GM12878 (cell line): ENCODE results near the gene C11orf42. TPM values are rescaled to one million over a fixed set of nuclear protein-coding genes. Genes with fewer than 3 reads are reported as not detected.
A peak's percentile ranks its signal among the peaks of the same experiment; 100 is the strongest.

Source experiments
- ATF2 ChIP-seq: IDR thresholded peaks from 2 replicates; pipeline ENCODE4 v1.6.1; 2012; ENCODE audit warnings: low read length, inconsistent platforms
- BMI1 ChIP-seq: fragments of 450-650 bp; IDR thresholded peaks from 2 replicates; pipeline ENCODE4 v1.6.1; 2016; ENCODE audit warnings: mild to moderate bottlenecking, moderate library complexity, borderline replicate concordance
- BRCA1 ChIP-seq: IDR thresholded peaks from 2 replicates; pipeline ENCODE4 v1.6.1; 2011; ENCODE audit warnings: low read depth, low read length, improper control_type of control experiment
- CBFB ChIP-seq: IDR thresholded peaks from 2 replicates; pipeline ENCODE4 v1.6.1; 2016; ENCODE audit warnings: antibody characterized with exemption, low read depth
- FOS ChIP-seq: IDR thresholded peaks from 3 replicates; pipeline ENCODE4 v1.6.1; 2011; ENCODE audit warnings: borderline replicate concordance; ENCODE audit not compliant: insufficient read length; ENCODE audit errors: extremely low read depth
- HCFC1 ChIP-seq: fragments of 150-350 bp; IDR thresholded peaks from 2 replicates; pipeline ENCODE4 v1.6.1; 2014; ENCODE audit warnings: low read length
- JUNB ChIP-seq: IDR thresholded peaks from 2 replicates; pipeline ENCODE4 v1.6.1; 2016; ENCODE audit warnings: antibody characterized with exemption, mild to moderate bottlenecking
- MEF2A ChIP-seq: IDR thresholded peaks from 2 replicates; pipeline ENCODE4 v1.6.1; 2011; ENCODE audit warnings: low read depth, mild to moderate bottlenecking, low read length, moderate library complexity; ENCODE audit not compliant: insufficient read depth
- MTA2 ChIP-seq: fragments of 450-650 bp; IDR thresholded peaks from 2 replicates; pipeline ENCODE4 v1.6.1; 2016; ENCODE audit warnings: low read depth, mild to moderate bottlenecking, moderate library complexity
- MYB ChIP-seq: fragments of 150-350 bp; IDR thresholded peaks from 2 replicates; pipeline ENCODE4 v1.6.1; 2014; ENCODE audit warnings: mild to moderate bottlenecking, low read depth, low read length, borderline replicate concordance
- NBN ChIP-seq: fragments of 450-650 bp; IDR thresholded peaks from 2 replicates; pipeline ENCODE4 v1.6.1; 2016
- POLR2A ChIP-seq: IDR thresholded peaks from 2 replicates; pipeline ENCODE4 v1.6.1; 2011; ENCODE audit warnings: low read depth, mild to moderate bottlenecking, low read length
- RB1 ChIP-seq: fragments of 450-650 bp; formaldehyde crosslinking; IDR thresholded peaks from 2 replicates; pipeline ENCODE4 v1.6.1; 2017; ENCODE audit warnings: mild to moderate bottlenecking, borderline replicate concordance
- RCOR1 ChIP-seq: conservative IDR thresholded peaks from 2 replicates; pipeline ENCODE4 v1.6.1; 2012; ENCODE audit warnings: low read depth, low read length, improper control_type of control experiment
- SPI1 ChIP-seq: IDR thresholded peaks from 2 replicates; pipeline ENCODE4 v1.6.1; 2011; ENCODE audit warnings: low read depth, mild to moderate bottlenecking, low read length, moderate library complexity, borderline replicate concordance; ENCODE audit not compliant: insufficient read depth
- STAT3 ChIP-seq: IDR thresholded peaks from 2 replicates; pipeline ENCODE4 v1.6.1; 2011; ENCODE audit warnings: low read depth, low read length, improper control_type of control experiment
- SUPT20H ChIP-seq: IDR thresholded peaks from 2 replicates; pipeline ENCODE4 v1.6.1; 2011; ENCODE audit warnings: low read depth, mild to moderate bottlenecking, low read length, moderate library complexity, borderline replicate concordance; ENCODE audit not compliant: control insufficient read depth
- TCF7 ChIP-seq: IDR thresholded peaks from 2 replicates; pipeline ENCODE4 v1.6.1; 2014; ENCODE audit warnings: antibody characterized with exemption, borderline replicate concordance
- ZBED1 ChIP-seq: IDR thresholded peaks from 2 replicates; pipeline ENCODE4 v1.6.1; 2016; ENCODE audit warnings: borderline replicate concordance
- ZBTB40 ChIP-seq: fragments of 450-650 bp; IDR thresholded peaks from 2 replicates; pipeline ENCODE4 v1.6.1; 2016; ENCODE audit warnings: mild to moderate bottlenecking, moderate library complexity, borderline replicate concordance
- polyA plus RNA-seq, 11 experiments: library from polyadenylated mRNA; depleted of rRNA in 4 of 11; unstranded in 6 of 11; stranded (reverse) in 5 of 11; fragments of >200 nt; fragmentation: Nextera tagmentation in 4 of 11; fragmentation: Illumina TruSeq in 1 of 11; extraction: Ambion mirVana in 4 of 11; extraction: Trizol in 1 of 11; gene quantifications; 1 replicate in 1 of 11; 2 replicates in 10 of 11; pipeline versions ENCODE4 v1.2.1 to v1.2.3, GENCODE V29; 2011 to 2016; ENCODE audit warnings: inconsistent platforms in 2 of 11, missing spikeins in 2 of 11, low read depth in 1 of 11
- total RNA-seq, 4 experiments: library from RNA; depleted of rRNA in 3 of 4; stranded (reverse); fragments of >200 nt in 3 of 4; fragmentation: Illumina TruSeq in 1 of 4; extraction: Trizol in 1 of 4; gene quantifications; 2 replicates each; pipeline versions ENCODE4 v1.2.1 to v1.2.3, GENCODE V29; 2013 to 2021
- TF ChIP-seq, protein P1 (sequence below): IDR thresholded peaks from 2 replicates; pipeline ENCODE4 v1.6.1; 2012; ENCODE audit warnings: low read depth, low read length, improper control_type of control experiment
- TF ChIP-seq, protein P2 (sequence below): fragments of 450-650 bp; IDR thresholded peaks from 2 replicates; pipeline ENCODE4 v1.6.1; 2017; ENCODE audit warnings: mild to moderate bottlenecking, moderate library complexity

C11orf42 gene
- total and polyA plus RNA-seq, 10 of the 15 experiments (the other 5 are each of a cell fraction or from before 2014, with no cell fraction given), result 0.19 TPM; not detected in 9

GRCh38 chr11:6234387-6235107 lies 29.2 kb downstream of the C11orf42 start, which contains the start of gene FHIP1B (continued):
- no peak for TF ChIP-seq ATF2
- TF ChIP-seq SUPT20H, result no peak
- no peak for TF ChIP-seq MYB
- TF ChIP-seq RB1, result peak; percentile 64; the same call in 1 of the 2 replicates
- no peak for TF ChIP-seq BRCA1
- TF ChIP-seq MEF2A, result 0 out of 2 replicates have a peak, but pooled peaks have one; percentile 14
- TF ChIP-seq, protein P1, sequence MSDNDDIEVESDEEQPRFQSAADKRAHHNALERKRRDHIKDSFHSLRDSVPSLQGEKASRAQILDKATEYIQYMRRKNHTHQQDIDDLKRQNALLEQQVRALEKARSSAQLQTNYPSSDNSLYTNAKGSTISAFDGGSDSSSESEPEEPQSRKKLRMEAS, result peak; percentile 60; the same call in 1 of the 2 replicates
- no peak for TF ChIP-seq STAT3
- no peak for TF ChIP-seq CBFB
- no peak for TF ChIP-seq TCF7
- no peak for TF ChIP-seq FOS
- TF ChIP-seq, protein P2, sequence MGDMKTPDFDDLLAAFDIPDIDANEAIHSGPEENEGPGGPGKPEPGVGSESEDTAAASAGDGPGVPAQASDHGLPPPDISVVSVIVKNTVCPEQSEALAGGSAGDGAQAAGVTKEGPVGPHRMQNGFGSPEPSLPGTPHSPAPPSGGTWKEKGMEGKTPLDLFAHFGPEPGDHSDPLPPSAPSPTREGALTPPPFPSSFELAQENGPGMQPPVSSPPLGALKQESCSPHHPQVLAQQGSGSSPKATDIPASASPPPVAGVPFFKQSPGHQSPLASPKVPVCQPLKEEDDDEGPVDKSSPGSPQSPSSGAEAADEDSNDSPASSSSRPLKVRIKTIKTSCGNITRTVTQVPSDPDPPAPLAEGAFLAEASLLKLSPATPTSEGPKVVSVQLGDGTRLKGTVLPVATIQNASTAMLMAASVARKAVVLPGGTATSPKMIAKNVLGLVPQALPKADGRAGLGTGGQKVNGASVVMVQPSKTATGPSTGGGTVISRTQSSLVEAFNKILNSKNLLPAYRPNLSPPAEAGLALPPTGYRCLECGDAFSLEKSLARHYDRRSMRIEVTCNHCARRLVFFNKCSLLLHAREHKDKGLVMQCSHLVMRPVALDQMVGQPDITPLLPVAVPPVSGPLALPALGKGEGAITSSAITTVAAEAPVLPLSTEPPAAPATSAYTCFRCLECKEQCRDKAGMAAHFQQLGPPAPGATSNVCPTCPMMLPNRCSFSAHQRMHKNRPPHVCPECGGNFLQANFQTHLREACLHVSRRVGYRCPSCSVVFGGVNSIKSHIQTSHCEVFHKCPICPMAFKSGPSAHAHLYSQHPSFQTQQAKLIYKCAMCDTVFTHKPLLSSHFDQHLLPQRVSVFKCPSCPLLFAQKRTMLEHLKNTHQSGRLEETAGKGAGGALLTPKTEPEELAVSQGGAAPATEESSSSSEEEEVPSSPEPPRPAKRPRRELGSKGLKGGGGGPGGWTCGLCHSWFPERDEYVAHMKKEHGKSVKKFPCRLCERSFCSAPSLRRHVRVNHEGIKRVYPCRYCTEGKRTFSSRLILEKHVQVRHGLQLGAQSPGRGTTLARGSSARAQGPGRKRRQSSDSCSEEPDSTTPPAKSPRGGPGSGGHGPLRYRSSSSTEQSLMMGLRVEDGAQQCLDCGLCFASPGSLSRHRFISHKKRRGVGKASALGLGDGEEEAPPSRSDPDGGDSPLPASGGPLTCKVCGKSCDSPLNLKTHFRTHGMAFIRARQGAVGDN, result no peak
- TF ChIP-seq POLR2A, result peak; percentile 83
- TF ChIP-seq JUNB, result no peak
- TF ChIP-seq RCOR1, result 0 out of 2 replicates have a peak, but pooled peaks have one; percentile 20
- no peak for TF ChIP-seq ZBTB40
- TF ChIP-seq HCFC1, result peak; percentile 52
- TF ChIP-seq MTA2, result no peak
- no peak for TF ChIP-seq ZBED1
- peak; percentile 72; the same call in 1 of the 2 replicates for TF ChIP-seq BMI1
- peak; percentile 59 for TF ChIP-seq NBN
- TF ChIP-seq SPI1, result no peak
